K562 (cell line): Measurements from ENCODE around the gene LTA4H. TPM values are rescaled to one million over a fixed set of nuclear protein-coding genes. Genes with fewer than 3 reads are reported as not detected.

ENCODE experiments used
- ATAC-seq: fragments of 200-7000 bp; cut with Tn5 transposase; 3 replicates; pipeline ENCODE4 v1.9.1; 2020; ENCODE audit warnings: moderate library complexity
- BruUV-seq: library from RNA; stranded (reverse); fragments of 400-500 nt; replicated peaks from 2 replicates; lab custom pipeline; 2021; lab: Mats Ljungman, UMichigan
- CTCF ChIA-PET: fragments of 300-600 bp; formaldehyde crosslinking; extraction: SDS; loops from one replicate; lab custom pipeline; 2021; ENCODE audit warnings: low intra/inter-chr PET ratio; lab: Yijun Ruan, JAX
- POLR2A ChIA-PET: fragments of 300-600, 350-650 bp; sonication (Branson Sonifier 250); formaldehyde crosslinking; extraction: SDS; loops from one replicate; lab custom pipeline; 2021; ENCODE audit warnings: antibody characterized with exemption, inconsistent platforms; lab: Yijun Ruan, JAX
- DNase-seq, 4 experiments: peaks; one replicate each; pipeline versions ENCODE4 v3.0.0 to v3.0.0-alpha.2; 2011 to 2018; ENCODE audit warnings: low spot score in 3 of 4, mixed read lengths in 3 of 4; ENCODE audit errors: extremely low read depth in 1 of 4
- FAIRE-seq: peaks from 2 replicates; lab custom pipeline; 2011; peaks lifted over from hg19 to GRCh38; lab: Jason Lieb, UNC
- H2AFZ ChIP-seq: 2 replicates; pipeline ENCODE4 v1.6.0; 2011; ENCODE audit warnings: low read depth, low read length, control low read depth, inconsistent platforms
- H3K27ac ChIP-seq: fragments of 200-600 bp; 3 replicates; pipeline ENCODE4 v1.8.0; 2011; ENCODE audit warnings: low read depth, mild to moderate bottlenecking, control low read depth, inconsistent platforms, low read length, moderate library complexity, mixed read lengths; ENCODE audit errors: extremely low read depth
- H3K27me3 ChIP-seq, 2 experiments: fragments of 300-600 bp in 1 of 2; 2 replicates in 1 of 2; 3 replicates in 1 of 2; pipeline versions ENCODE4 v1.6.0 to v1.8.0; 2011; ENCODE audit warnings: inconsistent platforms in 2 of 2, low read length in 2 of 2, mild to moderate bottlenecking in 1 of 2, mixed read lengths in 1 of 2, moderate library complexity in 1 of 2; ENCODE audit not compliant: control insufficient read depth in 2 of 2, insufficient read depth in 2 of 2
- H3K36me3 ChIP-seq: fragments of 300-600 bp; 3 replicates; pipeline ENCODE4 v1.8.0; 2011; ENCODE audit warnings: mild to moderate bottlenecking, low read length, inconsistent platforms; ENCODE audit not compliant: control insufficient read depth, insufficient read depth
- H3K4me1 ChIP-seq, 2 experiments: fragments of 200-600 bp in 1 of 2; replicated peaks in 1 of 2; 2 replicates in 1 of 2; 3 replicates in 1 of 2; pipeline versions ENCODE4 v1.5.1 to v1.8.0; 2011; ENCODE audit warnings: inconsistent platforms in 2 of 2, low read length in 2 of 2, mild to moderate bottlenecking in 1 of 2, mixed read lengths in 1 of 2, moderate library complexity in 1 of 2; ENCODE audit not compliant: control insufficient read depth in 2 of 2, insufficient read depth in 2 of 2
- H3K4me2 ChIP-seq: 2 replicates; pipeline ENCODE4 v1.6.1; 2011; ENCODE audit warnings: low read length, control low read depth, inconsistent platforms, mixed read lengths; ENCODE audit not compliant: insufficient read depth
- H3K4me3 ChIP-seq: fragments of 200-600 bp; sonication (generic), shearing (Covaris generic); 2 replicates; pipeline ENCODE4 v1.5.1; 2016; ENCODE audit warnings: control low read depth, inconsistent platforms
- H3K79me2 ChIP-seq: fragments of 200-600 bp; 3 replicates; pipeline ENCODE4 v1.8.0; 2011; ENCODE audit warnings: low read length, inconsistent platforms; ENCODE audit not compliant: control insufficient read depth, insufficient read depth
- H3K9ac ChIP-seq, 2 experiments: 2 replicates each; pipeline versions ENCODE4 v1.6.0 to v1.6.1; 2011; ENCODE audit warnings: low read depth in 2 of 2, low read length in 2 of 2, control low read depth in 1 of 2, inconsistent platforms in 1 of 2, mild to moderate bottlenecking in 1 of 2, mixed read lengths in 1 of 2; ENCODE audit not compliant: insufficient read depth in 1 of 2
- H3K9me1 ChIP-seq: one replicate; pipeline ENCODE4 v1.6.0; 2011; ENCODE audit warnings: inconsistent platforms, mild to moderate bottlenecking, low read length, moderate library complexity; ENCODE audit not compliant: control insufficient read depth, insufficient read depth
- H3K9me3 ChIP-seq: replicated peaks from 2 replicates; pipeline ENCODE4 v1.5.1; 2011; ENCODE audit warnings: low read depth, low read length, inconsistent platforms; ENCODE audit not compliant: control insufficient read depth, insufficient read depth
- H4K20me1 ChIP-seq: replicated peaks from 2 replicates; pipeline ENCODE4 v1.6.1; 2011; ENCODE audit warnings: low read length, inconsistent platforms, mixed read lengths; ENCODE audit not compliant: control insufficient read depth, insufficient read depth
- E2F6 ChIP-seq, 2 experiments: IDR thresholded peaks; 2 replicates each; pipeline ENCODE4 v1.6.1; 2011; ENCODE audit warnings: borderline replicate concordance in 1 of 2, control low read depth in 1 of 2, low read depth in 1 of 2, low read length in 1 of 2, mild to moderate bottlenecking in 1 of 2, mixed read lengths in 1 of 2, moderate library complexity in 1 of 2; ENCODE audit not compliant: insufficient read depth in 1 of 2, insufficient read length in 1 of 2, poor library complexity in 1 of 2, severe bottlenecking in 1 of 2; ENCODE audit errors: extremely low read depth in 1 of 2
- GTF2E2 ChIP-seq: fragments of 200-800 bp; sonication (Bioruptor generic); IDR thresholded peaks from 2 replicates; pipeline ENCODE4 v1.6.1; 2016; ENCODE audit warnings: missing genetic modification characterization, missing compliant biosample characterization
- MEF2D ChIP-seq: conservative IDR thresholded peaks from 2 replicates; pipeline ENCODE4 v1.6.1; 2016; ENCODE audit warnings: low read depth, missing genetic modification characterization, missing compliant biosample characterization
- SIN3A ChIP-seq, 2 experiments: fragments of 150-350 bp in 1 of 2; IDR thresholded peaks; 2 replicates each; pipeline ENCODE4 v1.6.1; 2011 to 2016; ENCODE audit warnings: borderline replicate concordance in 2 of 2, low read depth in 2 of 2, low read length in 2 of 2, mild to moderate bottlenecking in 2 of 2, moderate library complexity in 2 of 2; ENCODE audit not compliant: control insufficient read depth in 1 of 2
- SLC30A9 ChIP-seq: fragments of 250-450 bp; sonication (Bioruptor Pico); IDR thresholded peaks from 2 replicates; pipeline ENCODE4 v1.8.0; 2022; ENCODE audit warnings: mild to moderate bottlenecking, moderate library complexity
- WGBS: fragments of 100-300 bp; shearing (Covaris generic); methylation state at CpG from one replicate; pipeline ENCODE4 v1.1.6; 2016; ENCODE audit warnings: low coverage, mixed read lengths; ENCODE audit not compliant: insufficient coverage; ENCODE audit errors: missing lambda C conversion rate; 5-methylcytosine and 5-hydroxymethylcytosine counted together
- in situ Hi-C: fragments of 300-500 bp; cut with MboI; formaldehyde crosslinking; loops from 4 replicates; pipeline ENCODE4 v1.15.0; 2018; ENCODE audit warnings: inconsistent platforms, mixed read lengths
- intact Hi-C: fragments of 100-400 bp; cut with micrococcal nuclease; formaldehyde crosslinking; loops from 2 replicates; pipeline ENCODE4 v1.14.2; 2022
- polyA plus RNA-seq, 8 experiments: library from polyadenylated mRNA; depleted of rRNA in 4 of 8; stranded (reverse) in 5 of 8; unstranded in 3 of 8; fragments of >200 nt; fragmentation: Nextera tagmentation in 2 of 8; fragmentation: Illumina TruSeq in 1 of 8; extraction: Ambion mirVana in 2 of 8; extraction: Trizol in 1 of 8; gene quantifications; 2 replicates each; pipeline versions ENCODE4 v1.2.1 to v1.2.3, GENCODE V29; 2011 to 2014; ENCODE audit warnings: inconsistent platforms in 1 of 8, missing spikeins in 1 of 8
- total RNA-seq, 7 experiments: library from RNA; depleted of rRNA in 6 of 7; stranded (reverse); fragments of >200 nt in 6 of 7; fragmentation: Illumina TruSeq in 2 of 7; extraction: Trizol in 2 of 7; gene quantifications; 2 replicates each; pipeline versions ENCODE4 v1.2.1 to v1.2.3, GENCODE V29; 2011 to 2021; ENCODE audit warnings: low replicate concordance in 1 of 7

Gene LTA4H
- total and polyA plus RNA-seq, 9 of the 15 experiments (the other 6 are each of a cell fraction or from before 2014, with no cell fraction given), result 25.2 to 58.1 (median 40.5) TPM

- Histone ChIP-seq H2AFZ (no peak overlapping the region), H3K9me3 (no peaks in the 10 kb centered on the region), H3K4me2 (no peak overlapping the region)
- POLR2A ChIA-PET, result interaction anchor here (0.6 kb wide), 1 partner anchor 226 kb away, joined by 4 read pairs; no protein-coding TSS in a partner anchor
- no peak for TF ChIP-seq GTF2E2
- no peak for TF ChIP-seq SIN3A (IDR thresholded peaks at IDR 0.05; ENCODE audit: borderline replicate concordance in 2 of 2, control insufficient read depth in 1 of 2, low read depth in 2 of 2, low read length in 2 of 2)
- TF ChIP-seq MEF2D (tag), result no peak
- no peak for TF ChIP-seq SLC30A9 (CRISPR knock-in tag)
- TF ChIP-seq E2F6 (IDR thresholded peaks at IDR 0.05; ENCODE audit: borderline replicate concordance in 1 of 2, extremely low read depth in 1 of 2, insufficient read depth in 1 of 2, insufficient read length in 1 of 2, low read depth in 1 of 2, low read length in 1 of 2, poor library complexity in 1 of 2, severe bottlenecking in 1 of 2), result no peak
- TF ChIP-seq, all 486 proteins: peak for 0
- intact Hi-C loops, result loop anchor here (5.0 kb wide), 1 partner anchor 338 kb away; the partner anchor contains the start of gene CDK17
- Histone ChIP-seq H3K27me3 (peaks cover 0 to 28% of the 10 kb centered on the region in 2 experiments; a peak in 3 of 5 replicates), H3K4me1 (no peaks in the 10 kb centered on the region), H3K36me3 (no peaks in the 10 kb centered on the region), H3K9ac (no peak overlapping the region), H3K79me2 (no peaks in the 10 kb centered on the region), H3K9me1 (no peaks in the 10 kb centered on the region), H3K27ac (no peak overlapping the region), H4K20me1 (no peaks in the 10 kb centered on the region), H3K4me3 (no peak overlapping the region)
- FAIRE-seq (no peak), DNase-seq (no peak), ATAC-seq (no peak)
- 3% methylated on average over 2 of the region's 2 CpGs for WGBS
- CTCF ChIA-PET, result interaction anchor here (1.1 kb wide), 1 partner anchor 438 kb away, joined by 3 read pairs; no protein-coding TSS in a partner anchor
- in situ Hi-C loops, result loop anchor here (10.0 kb wide), 1 partner anchor 151 kb away; no protein-coding TSS in a partner anchor
- no TSS peak for BruUV-seq
Observed at GRCh38 chr12:96064271-96064670, 28.9 kb upstream of the LTA4H start.
